Retinal pigment epithelial cell (primary cell): ENCODE data around the gene LAMB1.

Experiments
- DNase-seq: peaks from one replicate; pipeline ENCODE4 v3.0.0-alpha.2; 2010; ENCODE audit warnings: low read depth
- H3K4me3 ChIP-seq: 2 replicates; pipeline ENCODE4 v1.5.1; 2011; ENCODE audit warnings: mild to moderate bottlenecking, low read length, control low read depth, moderate library complexity
- CTCF ChIP-seq: conservative IDR thresholded peaks from 2 replicates; pipeline ENCODE4 v1.5.1; 2011; ENCODE audit warnings: low read depth, low read length, control low read depth, inconsistent platforms

Gene LAMB1

GRCh38 chr7:107998660-107999480 is 4.1 kb downstream of the LAMB1 start:
- no peak for DNase-seq
- TF ChIP-seq CTCF, result no peak
- no peak overlapping the region for H3K4me3 ChIP-seq

GRCh38 chr7:107998150-107998549 is 4.8 kb downstream of the LAMB1 start:
- no peak overlapping the region for H3K4me3 ChIP-seq
- no peak for TF ChIP-seq CTCF
- DNase-seq, result no peak

- H3K4me3 ChIP-seq, result no peak overlapping the region
- DNase-seq, result no peak
- TF ChIP-seq CTCF, result no peak
Measured at GRCh38 chr7:107996072-107996882, 6.7 kb downstream of the LAMB1 start.

- DNase-seq, result no peak
- TF ChIP-seq CTCF, result no peak
- H3K4me3 ChIP-seq, result no peak overlapping the region
Measured at GRCh38 chr7:107995184-107996071, 7.5 kb downstream of the LAMB1 start.

GRCh38 chr7:107994421-107995030 is 8.4 kb downstream of the LAMB1 start:
- no peak for TF ChIP-seq CTCF

GRCh38 chr7:107993891-107994291 is 9.1 kb downstream of the LAMB1 start:
- no peak overlapping the region for H3K4me3 ChIP-seq

More at GRCh38 chr7:107994421-107995030, 8.4 kb downstream of the LAMB1 start:
- DNase-seq, result no peak
- no peak overlapping the region for H3K4me3 ChIP-seq

More at GRCh38 chr7:107993891-107994291, 9.1 kb downstream of the LAMB1 start:
- no peak for TF ChIP-seq CTCF
- DNase-seq, result no peak
